Bronchial epithelial cell (primary cell): ENCODE results near the gene TOMM5. TPM values are rescaled to one million over a fixed set of nuclear protein-coding genes. Genes with fewer than 3 reads are reported as not detected.
A peak's percentile ranks its signal among the peaks of the same experiment; 100 is the strongest.
"Not testable (repeated sequence)": the region's sequence is repeated elsewhere in the genome, so short reads cannot be mapped to it uniquely, and the experiment has no call there.

Experiments
- DNase-seq: peaks from one replicate; pipeline ENCODE4 v3.0.0-alpha.2; 2010; ENCODE audit warnings: low read depth
- FAIRE-seq: peaks from 2 replicates; lab custom pipeline; 2011; peaks lifted over from hg19 to GRCh38; lab: Jason Lieb, UNC
- H3K27me3 ChIP-seq: 2 replicates; pipeline ENCODE4 v1.5.1; 2011; ENCODE audit warnings: low read length; ENCODE audit not compliant: control insufficient read depth, insufficient read depth
- H3K36me3 ChIP-seq: 2 replicates; pipeline ENCODE4 v1.5.1; 2011; ENCODE audit warnings: low read length; ENCODE audit not compliant: control insufficient read depth, insufficient read depth
- H3K4me3 ChIP-seq: 2 replicates; pipeline ENCODE4 v1.5.1; 2011; ENCODE audit warnings: mild to moderate bottlenecking, low read depth, low read length, control low read depth
- CTCF ChIP-seq: IDR thresholded peaks from 2 replicates; pipeline ENCODE4 v1.5.1; 2011; ENCODE audit warnings: mild to moderate bottlenecking, moderate library complexity, low read length, control low read depth, inconsistent platforms; ENCODE audit not compliant: insufficient read depth, severe bottlenecking
- total RNA-seq: library from RNA; depleted of rRNA; stranded (reverse); fragments of >200 nt; gene quantifications from 2 replicates; pipeline ENCODE4 v1.2.1, GENCODE V29; 2014

TOMM5 gene
- total RNA-seq, 1 donor from 2014 or later, result 126 TPM

- TF ChIP-seq CTCF, result no peak
These were observed 18.6 kb upstream of the TOMM5 start for GRCh38 chr9:37611014-37611413.

GRCh38 chr9:37609735-37610397 is 17.5 kb upstream of the TOMM5 start:
- Histone ChIP-seq H3K27me3 (peaks cover 3% of the 10 kb centered on the region), H3K36me3 (no peaks in the 10 kb centered on the region), H3K4me3 (no peak overlapping the region)
- TF ChIP-seq CTCF, result no peak
- FAIRE-seq (no peak), DNase-seq (no peak)

More at GRCh38 chr9:37611014-37611413, 18.6 kb upstream of the TOMM5 start:
- DNase-seq (no peak), FAIRE-seq (no peak)
- no peaks in the 10 kb centered on the region for H3K36me3 ChIP-seq
- no peak overlapping the region for H3K4me3 ChIP-seq
- H3K27me3 ChIP-seq, result peaks cover 1% of the 10 kb centered on the region

GRCh38 chr9:37608250-37608649 is 15.9 kb upstream of the TOMM5 start:
- no peak for DNase-seq
- no peak overlapping the region for H3K4me3 ChIP-seq
- H3K36me3 ChIP-seq, result no peaks in the 10 kb centered on the region
- no peak for FAIRE-seq
- H3K27me3 ChIP-seq, result peaks cover 3% of the 10 kb centered on the region
- TF ChIP-seq CTCF, result no peak

GRCh38 chr9:37604296-37604695 is 11.9 kb upstream of the TOMM5 start:
- Histone ChIP-seq H3K27me3 (peaks cover 2% of the 10 kb centered on the region), H3K36me3 (no peaks in the 10 kb centered on the region), H3K4me3 (no peak overlapping the region)
- no peak for TF ChIP-seq CTCF
- FAIRE-seq (no peak), DNase-seq (no peak)

- peaks cover 2% of the 10 kb centered on the region for H3K27me3 ChIP-seq
- no peaks in the 10 kb centered on the region for H3K36me3 ChIP-seq
- TF ChIP-seq CTCF, result no peak
- FAIRE-seq, result peak; percentile 100
- no peak overlapping the region for H3K4me3 ChIP-seq
- peak; percentile 87 for DNase-seq
These were observed 10.4 kb upstream of the TOMM5 start for GRCh38 chr9:37602817-37603216.

- H3K36me3 ChIP-seq, H3K27me3 ChIP-seq, H3K4me3 ChIP-seq, DNase-seq, FAIRE-seq: not testable (repeated sequence)
These were observed 9.7 kb upstream of the TOMM5 start for GRCh38 chr9:37602061-37602460.
